Activated T-cell treated with anti-CD3 and anti-CD28 coated beads, Interleukin-2, amount 50 U/mL, for 48 hours (primary cell): ENCODE results near the gene GJA10.

Experiments
- DNase-seq, 2 experiments: peaks; one replicate each; pipeline ENCODE4 v3.0.0-alpha.2; 2020

The GJA10 gene

GRCh38 chr6:89917801-89918366 lies 23.6 kb downstream of the GJA10 start:
- DNase-seq = no peak

- DNase-seq = no peak
These were observed 26.9 kb downstream of the GJA10 start for GRCh38 chr6:89921197-89921596.

- DNase-seq = no peak
These were observed 27.4 kb downstream of the GJA10 start for GRCh38 chr6:89921691-89922090.

GRCh38 chr6:89924231-89924630 lies 30.0 kb downstream of the GJA10 start:
- DNase-seq = no peak

GRCh38 chr6:89925826-89926225 lies 31.6 kb downstream of the GJA10 start:
- DNase-seq = no peak

GRCh38 chr6:89927264-89927663 lies 33.0 kb downstream of the GJA10 start:
- DNase-seq = no peak

- DNase-seq = no peak
These were observed 33.7 kb downstream of the GJA10 start for GRCh38 chr6:89927791-89928550.

GRCh38 chr6:89928604-89929003 lies 34.3 kb downstream of the GJA10 start:
- DNase-seq = no peak

GRCh38 chr6:89930789-89931188 lies 36.5 kb downstream of the GJA10 start:
- no peak for DNase-seq

GRCh38 chr6:89932245-89932802 lies 38.1 kb downstream of the GJA10 start:
- DNase-seq = no peak

GRCh38 chr6:89934685-89935366 lies 40.6 kb downstream of the GJA10 start:
- no peak for DNase-seq

- no peak for DNase-seq
These were observed 41.9 kb downstream of the GJA10 start for GRCh38 chr6:89936177-89936576.

GRCh38 chr6:89938014-89938413 lies 43.7 kb downstream of the GJA10 start:
- DNase-seq = no peak

- DNase-seq = peak in 1 of 2 experiments; percentile 20
These were observed 44.9 kb downstream of the GJA10 start for GRCh38 chr6:89939144-89939543.

GRCh38 chr6:89940225-89941027 lies 46.2 kb downstream of the GJA10 start:
- DNase-seq = peak; percentile 71 to 73

GRCh38 chr6:89941031-89941762 lies 46.9 kb downstream of the GJA10 start:
- peak in 1 of 2 experiments; percentile 21 for DNase-seq

GRCh38 chr6:89941763-89942497 lies 47.7 kb downstream of the GJA10 start:
- peak in 1 of 2 experiments; percentile 12 for DNase-seq

GRCh38 chr6:89942601-89943000 lies 48.3 kb downstream of the GJA10 start:
- DNase-seq = no peak

GRCh38 chr6:89944181-89944755 lies 50.0 kb downstream of the GJA10 start:
- peak in 1 of 2 experiments; percentile 7 for DNase-seq

GRCh38 chr6:89944826-89945407 lies 50.6 kb downstream of the GJA10 start:
- no peak for DNase-seq
